Esophagus muscularis mucosa (tissue), 3 donors: ENCODE measurements around the gene HMGN2.

ENCODE experiments used
- POLR2A ChIP-seq: fragments of 450-650 bp; IDR thresholded peaks from one replicate; pipeline ENCODE4 v1.6.1; 2017; ENCODE audit warnings: antibody characterized with exemption, moderate library complexity, mild to moderate bottlenecking, low read depth
- POLR2AphosphoS5 ChIP-seq, 2 donors: sonication (generic); formaldehyde crosslinking; IDR thresholded peaks; one replicate each; pipeline ENCODE4 v1.6.1; 2017; ENCODE audit warnings: antibody characterized with exemption in 2 of 2
- TF ChIP-seq, protein P1 (sequence below), 3 experiments: fragments of 200-600 bp in 2 of 3; fragments of 450-650 bp in 1 of 3; sonication (generic) in 2 of 3; IDR thresholded peaks; one replicate each; pipeline ENCODE4 v1.5.1; 2017 to 2019; ENCODE audit warnings: antibody characterized with exemption in 3 of 3, mild to moderate bottlenecking in 2 of 3, moderate library complexity in 1 of 3

DNA sequence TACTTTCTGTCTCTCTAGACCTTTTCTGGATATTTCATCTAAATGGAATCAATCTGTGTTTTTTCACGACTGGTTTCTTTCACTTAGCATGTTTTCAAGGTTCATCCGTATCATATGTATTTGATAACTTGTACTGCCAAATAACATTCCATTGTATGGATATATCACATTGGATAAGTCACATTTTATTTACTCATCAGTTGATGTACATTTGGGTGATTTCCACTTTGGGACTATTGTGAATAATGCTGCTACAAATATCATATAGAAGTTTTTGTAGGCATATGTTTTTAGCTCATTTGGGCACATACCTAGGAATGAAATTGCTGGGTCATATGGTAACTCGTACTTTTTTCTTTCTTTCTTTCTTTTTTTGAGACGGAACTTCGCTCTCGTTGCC, 6.7 kb downstream of the HMGN2 start:
- TF ChIP-seq POLR2AphosphoS5 (IDR thresholded peaks at IDR 0.05): no peak
- no peak for TF ChIP-seq POLR2A
- TF ChIP-seq, protein P1, sequence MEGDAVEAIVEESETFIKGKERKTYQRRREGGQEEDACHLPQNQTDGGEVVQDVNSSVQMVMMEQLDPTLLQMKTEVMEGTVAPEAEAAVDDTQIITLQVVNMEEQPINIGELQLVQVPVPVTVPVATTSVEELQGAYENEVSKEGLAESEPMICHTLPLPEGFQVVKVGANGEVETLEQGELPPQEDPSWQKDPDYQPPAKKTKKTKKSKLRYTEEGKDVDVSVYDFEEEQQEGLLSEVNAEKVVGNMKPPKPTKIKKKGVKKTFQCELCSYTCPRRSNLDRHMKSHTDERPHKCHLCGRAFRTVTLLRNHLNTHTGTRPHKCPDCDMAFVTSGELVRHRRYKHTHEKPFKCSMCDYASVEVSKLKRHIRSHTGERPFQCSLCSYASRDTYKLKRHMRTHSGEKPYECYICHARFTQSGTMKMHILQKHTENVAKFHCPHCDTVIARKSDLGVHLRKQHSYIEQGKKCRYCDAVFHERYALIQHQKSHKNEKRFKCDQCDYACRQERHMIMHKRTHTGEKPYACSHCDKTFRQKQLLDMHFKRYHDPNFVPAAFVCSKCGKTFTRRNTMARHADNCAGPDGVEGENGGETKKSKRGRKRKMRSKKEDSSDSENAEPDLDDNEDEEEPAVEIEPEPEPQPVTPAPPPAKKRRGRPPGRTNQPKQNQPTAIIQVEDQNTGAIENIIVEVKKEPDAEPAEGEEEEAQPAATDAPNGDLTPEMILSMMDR (IDR thresholded peaks at IDR 0.05): no peak
